ENCODE data around the gene PLCG2. TPM values are rescaled to one million over a fixed set of nuclear protein-coding genes. Genes with fewer than 3 reads are reported as not detected.

Gene PLCG2
- polyA plus RNA-seq, 3 donors: 19.5 to 47.4 (median 35.5) TPM

GRCh38 chr16:81940781-81941560, 161.9 kb downstream of the PLCG2 start:
- Histone ChIP-seq H3K4me3 (replicated peaks in 1 of 3; ENCODE audit: low read depth in 2 of 3, low read length in 3 of 3) (no peak overlapping the region), H3K27ac (ENCODE audit: low read depth in 1 of 2, low read length in 2 of 2) (no peak overlapping the region), H3K9me3 (replicated peaks in 1 of 2; ENCODE audit: control insufficient read depth in 1 of 2, insufficient read depth in 1 of 2, low read length in 2 of 2) (no peaks in the 10 kb centered on the region), H3K36me3 (replicated peaks in 1 of 2; ENCODE audit: control insufficient read depth in 1 of 2, insufficient read depth in 2 of 2, low read length in 2 of 2) (peaks cover 95 to 100% of the 10 kb centered on the region in 2 donors), H3K27me3 (ENCODE audit: control insufficient read depth in 2 of 2, insufficient read depth in 2 of 2, low read length in 2 of 2) (no peaks in the 10 kb centered on the region), H2AFZ (ENCODE audit: insufficient read depth, low read depth, low read length, poor library complexity, severe bottlenecking) (no peak overlapping the region), H3K4me2 (replicated peaks; ENCODE audit: extremely low read depth, low read length, poor library complexity, severe bottlenecking) (no peak overlapping the region), H3K9ac (ENCODE audit: insufficient read depth, low read length, poor library complexity, severe bottlenecking) (no peak overlapping the region), H3K4me1 (ENCODE audit: control insufficient read depth in 1 of 2, insufficient read depth in 2 of 2, low read length in 2 of 2) (no peaks in the 10 kb centered on the region), H4K20me1 (ENCODE audit: insufficient read depth, low read length) (no peaks in the 10 kb centered on the region), H3K79me2 (ENCODE audit: insufficient read depth, low read length) (no peaks in the 10 kb centered on the region)
- intact Hi-C loops (cut with micrococcal nuclease): no loop called here
- H3K36me3 Mint-ChIP-seq: peaks cover 95 to 98% of the 10 kb centered on the region in 2 donors
- WGBS (ENCODE audit: insufficient coverage): 100% methylated on average over 2 of the region's 3 CpGs
- peaks cover 4% of the 10 kb centered on the region for H3K4me1 Mint-ChIP-seq
- TF ChIP-seq, protein P1, sequence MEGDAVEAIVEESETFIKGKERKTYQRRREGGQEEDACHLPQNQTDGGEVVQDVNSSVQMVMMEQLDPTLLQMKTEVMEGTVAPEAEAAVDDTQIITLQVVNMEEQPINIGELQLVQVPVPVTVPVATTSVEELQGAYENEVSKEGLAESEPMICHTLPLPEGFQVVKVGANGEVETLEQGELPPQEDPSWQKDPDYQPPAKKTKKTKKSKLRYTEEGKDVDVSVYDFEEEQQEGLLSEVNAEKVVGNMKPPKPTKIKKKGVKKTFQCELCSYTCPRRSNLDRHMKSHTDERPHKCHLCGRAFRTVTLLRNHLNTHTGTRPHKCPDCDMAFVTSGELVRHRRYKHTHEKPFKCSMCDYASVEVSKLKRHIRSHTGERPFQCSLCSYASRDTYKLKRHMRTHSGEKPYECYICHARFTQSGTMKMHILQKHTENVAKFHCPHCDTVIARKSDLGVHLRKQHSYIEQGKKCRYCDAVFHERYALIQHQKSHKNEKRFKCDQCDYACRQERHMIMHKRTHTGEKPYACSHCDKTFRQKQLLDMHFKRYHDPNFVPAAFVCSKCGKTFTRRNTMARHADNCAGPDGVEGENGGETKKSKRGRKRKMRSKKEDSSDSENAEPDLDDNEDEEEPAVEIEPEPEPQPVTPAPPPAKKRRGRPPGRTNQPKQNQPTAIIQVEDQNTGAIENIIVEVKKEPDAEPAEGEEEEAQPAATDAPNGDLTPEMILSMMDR (IDR thresholded peaks at IDR 0.05): peak; percentile 53
- H3K4me3 Mint-ChIP-seq: no peak overlapping the region
- peak in 2 of 3 donors; percentile 10 to 14 for DNase-seq
- peak overlapping the region in 3 of 7 donors; percentile 0 to 63 (median 17) for H3K27ac Mint-ChIP-seq
- H3K27me3 Mint-ChIP-seq (ENCODE audit: low read depth in 3 of 3): no peaks in the 10 kb centered on the region
- H3K9me3 Mint-ChIP-seq: no peaks in the 10 kb centered on the region

- no peaks in the 10 kb centered on the region for H3K79me2 ChIP-seq (ENCODE audit: insufficient read depth, low read length)
- H3K4me1 ChIP-seq (ENCODE audit: control insufficient read depth in 1 of 2, insufficient read depth in 2 of 2, low read length in 2 of 2): no peaks in the 10 kb centered on the region
- no peaks in the 10 kb centered on the region for H3K9me3 ChIP-seq (replicated peaks in 1 of 2; ENCODE audit: control insufficient read depth in 1 of 2, insufficient read depth in 1 of 2, low read length in 2 of 2)
- Mint-ChIP-seq H3K4me3 (no peak overlapping the region), H3K27ac (peak overlapping the region in 1 of 7 donors; percentile 64), H3K4me1 (peaks cover 4% of the 10 kb centered on the region), H3K27me3 (ENCODE audit: low read depth in 3 of 3) (no peaks in the 10 kb centered on the region), H3K36me3 (peaks cover 95 to 98% of the 10 kb centered on the region in 2 donors), H3K9me3 (no peaks in the 10 kb centered on the region)
- no peaks in the 10 kb centered on the region for H4K20me1 ChIP-seq (ENCODE audit: insufficient read depth, low read length)
- no peak overlapping the region for H3K27ac ChIP-seq (ENCODE audit: low read depth in 1 of 2, low read length in 2 of 2)
- no peak overlapping the region for H3K4me2 ChIP-seq (replicated peaks; ENCODE audit: extremely low read depth, low read length, poor library complexity, severe bottlenecking)
- intact Hi-C loops (cut with micrococcal nuclease): no loop called here
- H2AFZ ChIP-seq (ENCODE audit: insufficient read depth, low read depth, low read length, poor library complexity, severe bottlenecking): no peak overlapping the region
- TF ChIP-seq, protein P1 (IDR thresholded peaks at IDR 0.05): no peak
- H3K9ac ChIP-seq (ENCODE audit: insufficient read depth, low read length, poor library complexity, severe bottlenecking): no peak overlapping the region
- DNase-seq: no peak
- H3K4me3 ChIP-seq (replicated peaks in 1 of 3; ENCODE audit: low read depth in 2 of 3, low read length in 3 of 3): no peak overlapping the region
- WGBS (ENCODE audit: insufficient coverage): 88% methylated on average over 3 of the region's 7 CpGs
- H3K27me3 ChIP-seq (ENCODE audit: control insufficient read depth in 2 of 2, insufficient read depth in 2 of 2, low read length in 2 of 2): no peaks in the 10 kb centered on the region
- H3K36me3 ChIP-seq (replicated peaks in 1 of 2; ENCODE audit: control insufficient read depth in 1 of 2, insufficient read depth in 2 of 2, low read length in 2 of 2): peaks cover 95 to 100% of the 10 kb centered on the region in 2 donors
Observed at GRCh38 chr16:81942007-81942601, 163.0 kb downstream of the PLCG2 start.

Data from CD14-positive monocyte (primary cell).